Spleen (tissue), 11 donors: ENCODE measurements around the gene EP400. TPM values are rescaled to one million over a fixed set of nuclear protein-coding genes. Genes with fewer than 3 reads are reported as not detected.

Experiments used
- DNase-seq: peaks from one replicate; pipeline ENCODE4 v3.0.0-alpha.2; 2020
- H3K27ac ChIP-seq, 8 donors: fragments of 200-600 bp; sonication (generic) in 7 of 8; 1 replicate in 4 of 8; 2 replicates in 4 of 8; pipeline versions ENCODE4 v1.5.0 to v1.8.0; 2016 to 2021; ENCODE audit warnings: inconsistent platforms in 4 of 8, mild to moderate bottlenecking in 4 of 8, moderate library complexity in 1 of 8
- H3K27me3 ChIP-seq, 7 donors: fragments of 200-600 bp; sonication (generic) in 6 of 7; replicated peaks in 1 of 7; 1 replicate in 4 of 7; 2 replicates in 3 of 7; pipeline versions ENCODE4 v1.5.0 to v1.8.0; 2016 to 2021; ENCODE audit warnings: inconsistent platforms in 3 of 7, mild to moderate bottlenecking in 1 of 7
- H3K36me3 ChIP-seq, 6 donors: fragments of 200-600 bp; sonication (generic) in 5 of 6; 1 replicate in 4 of 6; 2 replicates in 2 of 6; pipeline versions ENCODE4 v1.5.0 to v1.8.0; 2016 to 2021; ENCODE audit warnings: inconsistent platforms in 2 of 6
- H3K4me1 ChIP-seq, 6 donors: fragments of 200-600 bp; sonication (generic) in 5 of 6; 1 replicate in 3 of 6; 2 replicates in 3 of 6; pipeline versions ENCODE4 v1.5.0 to v1.8.0; 2016 to 2021; ENCODE audit warnings: inconsistent platforms in 3 of 6
- H3K4me3 ChIP-seq, 8 donors: fragments of 200-600 bp; sonication (generic) in 7 of 8; 1 replicate in 4 of 8; 2 replicates in 4 of 8; pipeline versions ENCODE4 v1.5.0 to v1.8.0; 2016 to 2021; ENCODE audit warnings: inconsistent platforms in 4 of 8, mild to moderate bottlenecking in 4 of 8, moderate library complexity in 2 of 8
- H3K9me3 ChIP-seq, 8 donors: fragments of 200-600 bp; sonication (generic) in 7 of 8; 1 replicate in 4 of 8; 2 replicates in 4 of 8; pipeline versions ENCODE4 v1.5.0 to v1.8.0; 2016 to 2021; ENCODE audit warnings: inconsistent platforms in 4 of 8
- CTCF ChIP-seq, 11 experiments: fragments of 200-600 bp in 7 of 11; fragments of 450-650 bp in 4 of 11; sonication (generic) in 4 of 11; IDR thresholded peaks in 8 of 11; conservative IDR thresholded peaks in 3 of 11; 1 replicate in 7 of 11; 2 replicates in 4 of 11; pipeline versions ENCODE4 v1.4.0 to v1.8.0; 2016 to 2021; ENCODE audit warnings: antibody characterized with exemption in 11 of 11, inconsistent platforms in 4 of 11, mild to moderate bottlenecking in 1 of 11
- POLR2A ChIP-seq, 3 donors: fragments of 450-650 bp; IDR thresholded peaks; one replicate each; pipeline ENCODE4 v1.5.1; 2017; ENCODE audit warnings: antibody characterized with exemption in 3 of 3, mild to moderate bottlenecking in 1 of 3
- POLR2AphosphoS5 ChIP-seq, 3 donors: sonication (generic); formaldehyde crosslinking; IDR thresholded peaks; one replicate each; pipeline ENCODE4 v1.5.1; 2017; ENCODE audit warnings: antibody characterized with exemption in 3 of 3
- WGBS, 5 donors: extraction: QIAGEN DNeasy Blood & Tissue Kit in 3 of 5; methylation state at CpG; one replicate each; pipeline versions ENCODE4 v1.1.5 to v1.1.7; 2013 to 2018; 5-methylcytosine and 5-hydroxymethylcytosine counted together
- intact Hi-C: fragments of 100-400 bp; cut with DNase I; formaldehyde crosslinking; loops from one replicate; pipeline ENCODE4 v1.15.0; 2023; ENCODE audit warnings: low total_unique reads
- polyA plus RNA-seq, 3 donors: library from polyadenylated mRNA; stranded (reverse); fragments of 200-250 nt; gene quantifications; one replicate each; pipeline ENCODE4 v1.2.1, GENCODE V29; 2013
- total RNA-seq, 7 donors: library from RNA; depleted of rRNA in 3 of 7; stranded (reverse); fragments of >200 nt in 3 of 7; fragmentation: NEBNext Ultra II Directional in 4 of 7; extraction: Animal tissue kit (Norgen Biotek cat#: 25700) in 4 of 7; gene quantifications; one replicate each; pipeline versions ENCODE4 v1.1.0 to v1.2.1, GENCODE V29; 2016 to 2021
- donor health status: healthy with polysubstance abuse.
- donor health status: DM: no; HTN: no; CAD: no; lungs with moderate emphysema.
- donor health status: DM: no; HTN: no; CAD: no.
- donor health status: Bipolar disorder and iron deficiency.
- donor health status: healthy.
- donor health status: DM: no; HTN: no; CAD: no.
- donor health status: DM: yes; HTN: yes; CAD: no.

Gene EP400
- total and polyA plus RNA-seq, 10 donors = 11.8 to 70.2 (median 45.6) TPM

GRCh38 chr12:131904346-131904745 lies 45.4 kb upstream of the EP400 start:
- no peak for DNase-seq
- Histone ChIP-seq H3K9me3 (no peaks in the 10 kb centered on the region), H3K27ac (no peak overlapping the region), H3K4me3 (no peak overlapping the region), H3K36me3 (peaks cover 3 to 79% (median 22%) of the 10 kb centered on the region in 6 donors), H3K27me3 (no peaks in the 10 kb centered on the region), H3K4me1 (peaks cover 4 to 66% (median 41%) of the 10 kb centered on the region in 6 donors)
- 89 to 98% (median 93%) methylated on average over 5 of the region's 5 CpGs for WGBS, 5 donors
- TF ChIP-seq POLR2A (IDR thresholded peaks at IDR 0.05) = no peak
- TF ChIP-seq CTCF (IDR thresholded peaks at IDR 0.05 in 8 of 11, conservative IDR thresholded peaks at IDR 0.05 in 3 of 11) = no peak
- no peak for TF ChIP-seq POLR2AphosphoS5 (IDR thresholded peaks at IDR 0.05)
- intact Hi-C loops = no loop called here

GRCh38 chr12:131905081-131905629 lies 44.6 kb upstream of the EP400 start:
- peaks cover 3 to 81% (median 30%) of the 10 kb centered on the region in 6 donors for H3K36me3 ChIP-seq
- TF ChIP-seq CTCF (IDR thresholded peaks at IDR 0.05 in 8 of 11, conservative IDR thresholded peaks at IDR 0.05 in 3 of 11) = no peak
- no peak for TF ChIP-seq POLR2AphosphoS5 (IDR thresholded peaks at IDR 0.05)
- no peak for TF ChIP-seq POLR2A (IDR thresholded peaks at IDR 0.05)
- intact Hi-C loops = no loop called here
- H3K4me1 ChIP-seq = peaks cover 4 to 59% (median 41%) of the 10 kb centered on the region in 6 donors
- no peaks in the 10 kb centered on the region for H3K9me3 ChIP-seq
- peak; percentile 71 for DNase-seq
- H3K27me3 ChIP-seq = no peaks in the 10 kb centered on the region
- 87 to 94% (median 92%) methylated on average over 8 to 13 of the region's 13 CpGs for WGBS, 5 donors
- H3K4me3 ChIP-seq = no peak overlapping the region
- H3K27ac ChIP-seq = no peak overlapping the region

- Histone ChIP-seq H3K36me3 (peaks cover 3 to 81% (median 35%) of the 10 kb centered on the region in 6 donors), H3K4me1 (peaks cover 4 to 59% (median 39%) of the 10 kb centered on the region in 6 donors), H3K9me3 (no peaks in the 10 kb centered on the region), H3K27ac (no peak overlapping the region), H3K27me3 (no peaks in the 10 kb centered on the region), H3K4me3 (no peak overlapping the region)
- intact Hi-C loops = no loop called here
- 82 to 94% (median 85%) methylated on average over 5 to 15 of the region's 15 CpGs for WGBS, 5 donors
- peak; percentile 59 for DNase-seq
- TF ChIP-seq POLR2AphosphoS5 (IDR thresholded peaks at IDR 0.05) = no peak
- no peak for TF ChIP-seq CTCF (IDR thresholded peaks at IDR 0.05 in 8 of 11, conservative IDR thresholded peaks at IDR 0.05 in 3 of 11)
- no peak for TF ChIP-seq POLR2A (IDR thresholded peaks at IDR 0.05)
These were observed 44.1 kb upstream of the EP400 start for GRCh38 chr12:131905630-131906091.

- peak; percentile 64 for DNase-seq
- TF ChIP-seq POLR2AphosphoS5 (IDR thresholded peaks at IDR 0.05) (peak in 1 of 3 donors; percentile 33), CTCF (IDR thresholded peaks at IDR 0.05 in 8 of 11, conservative IDR thresholded peaks at IDR 0.05 in 3 of 11) (no peak)
- Histone ChIP-seq H3K4me3 (no peak overlapping the region), H3K36me3 (peaks cover 3 to 90% (median 53%) of the 10 kb centered on the region in 6 donors), H3K27me3 (no peaks in the 10 kb centered on the region), H3K27ac (no peak overlapping the region), H3K4me1 (peaks cover 9 to 60% (median 33%) of the 10 kb centered on the region in 6 donors), H3K9me3 (no peaks in the 10 kb centered on the region)
- intact Hi-C loops = no loop called here
- 92 to 97% (median 95%) methylated on average over 17 to 31 of the region's 31 CpGs for WGBS, 5 donors
These were observed 42.2 kb upstream of the EP400 start for GRCh38 chr12:131907379-131908091.
